ENCODE measurements around the gene MDN1. TPM values are rescaled to one million over a fixed set of nuclear protein-coding genes. Genes with fewer than 3 reads are reported as not detected.
A peak's percentile ranks its signal among the peaks of the same experiment; 100 is the strongest.
"Not testable (repeated sequence)": the region's sequence is repeated elsewhere in the genome, so short reads cannot be mapped to it uniquely, and the experiment has no call there.

Gene MDN1
- polyA plus RNA-seq (2013, experiment 1 of 2), result 45.7 TPM
- 44.1 TPM for polyA plus RNA-seq (2013, experiment 2 of 2)

- H3K27me3 ChIP-seq (ENCODE audit: insufficient read depth, low read length), result no peaks in the 10 kb centered on the region
- under 1% methylated on average over 65 of the region's 65 CpGs for WGBS
- H3K4me1 ChIP-seq (ENCODE audit: insufficient read depth, low read length), result peaks cover 22% of the 10 kb centered on the region
- peak within 1 kb of the TSS; percentile 90 for H3K27ac ChIP-seq (ENCODE audit: low read depth, low read length)
- H3K36me3 ChIP-seq (ENCODE audit: insufficient read depth, low read length), result no peaks in the 10 kb centered on the region
- H3K4me3 ChIP-seq (ENCODE audit: low read length), result peak within 1 kb of the TSS; percentile 96
- H3K9me3 ChIP-seq (ENCODE audit: insufficient read depth, low read depth, low read length), result no peaks in the 10 kb centered on the region
- H3K9ac ChIP-seq (ENCODE audit: low read depth, low read length), result peak within 1 kb of the TSS; percentile 94
These were observed at the start of gene MDN1 for GRCh38 chr6:89819336-89820130. MDN1 (minus strand) TSS chr6:89819794; CDS start chr6:89819607, 187 bp downstream.

GRCh38 chr6:89866024-89866678 lies 46.6 kb upstream of the MDN1 start:
- WGBS, result 87% methylated on average over 6 of the region's 6 CpGs
- H3K4me3 ChIP-seq (ENCODE audit: low read length), result no peak overlapping the region
- H3K27me3 ChIP-seq (ENCODE audit: insufficient read depth, low read length), result no peaks in the 10 kb centered on the region
- H3K9ac ChIP-seq (ENCODE audit: low read depth, low read length), result no peak overlapping the region
- no peak overlapping the region for H3K27ac ChIP-seq (ENCODE audit: low read depth, low read length)
- H3K9me3 ChIP-seq (ENCODE audit: insufficient read depth, low read depth, low read length), result peaks cover 23% of the 10 kb centered on the region; the same call in 1 of the 2 replicates
- peaks cover 93% of the 10 kb centered on the region for H3K36me3 ChIP-seq (ENCODE audit: insufficient read depth, low read length)
- no peaks in the 10 kb centered on the region for H3K4me1 ChIP-seq (ENCODE audit: insufficient read depth, low read length)

GRCh38 chr6:89862698-89863097 lies 43.1 kb upstream of the MDN1 start:
- H3K9me3 ChIP-seq (ENCODE audit: insufficient read depth, low read depth, low read length), result peaks cover 21% of the 10 kb centered on the region; the same call in 1 of the 2 replicates

GRCh38 chr6:89862273-89862672 lies 42.7 kb upstream of the MDN1 start:
- WGBS, result 97% methylated on average over 5 of the region's 5 CpGs
- Histone ChIP-seq H3K9ac (ENCODE audit: low read depth, low read length) (no peak overlapping the region), H3K36me3 (ENCODE audit: insufficient read depth, low read length) (peaks cover 91% of the 10 kb centered on the region)

More at GRCh38 chr6:89862698-89863097, 43.1 kb upstream of the MDN1 start:
- H3K9ac ChIP-seq (ENCODE audit: low read depth, low read length), result no peak overlapping the region
- no peak overlapping the region for H3K27ac ChIP-seq (ENCODE audit: low read depth, low read length)
- peaks cover 91% of the 10 kb centered on the region for H3K36me3 ChIP-seq (ENCODE audit: insufficient read depth, low read length)
- no peak overlapping the region for H3K4me3 ChIP-seq (ENCODE audit: low read length)
- no CpG with 5 or more reads among the region's 2 CpGs for WGBS
- H3K27me3 ChIP-seq (ENCODE audit: insufficient read depth, low read length), result no peaks in the 10 kb centered on the region
- no peaks in the 10 kb centered on the region for H3K4me1 ChIP-seq (ENCODE audit: insufficient read depth, low read length)

GRCh38 chr6:89859744-89860143 lies 40.1 kb upstream of the MDN1 start:
- no peaks in the 10 kb centered on the region for H3K27me3 ChIP-seq (ENCODE audit: insufficient read depth, low read length)
- H3K4me3 ChIP-seq (ENCODE audit: low read length), result no peak overlapping the region
- WGBS, result 95% methylated on average over 4 of the region's 4 CpGs
- no peak overlapping the region for H3K9ac ChIP-seq (ENCODE audit: low read depth, low read length)
- no peaks in the 10 kb centered on the region for H3K4me1 ChIP-seq (ENCODE audit: insufficient read depth, low read length)
- H3K36me3 ChIP-seq (ENCODE audit: insufficient read depth, low read length), result peaks cover 91% of the 10 kb centered on the region
- H3K9me3 ChIP-seq (ENCODE audit: insufficient read depth, low read depth, low read length), result no peaks in the 10 kb centered on the region
- H3K27ac ChIP-seq (ENCODE audit: low read depth, low read length), result no peak overlapping the region

More at GRCh38 chr6:89862273-89862672, 42.7 kb upstream of the MDN1 start:
- no peak overlapping the region for H3K27ac ChIP-seq (ENCODE audit: low read depth, low read length)
- H3K4me1 ChIP-seq (ENCODE audit: insufficient read depth, low read length), result no peaks in the 10 kb centered on the region
- no peaks in the 10 kb centered on the region for H3K27me3 ChIP-seq (ENCODE audit: insufficient read depth, low read length)
- no peak overlapping the region for H3K4me3 ChIP-seq (ENCODE audit: low read length)
- peaks cover 17% of the 10 kb centered on the region; the same call in 1 of the 2 replicates for H3K9me3 ChIP-seq (ENCODE audit: insufficient read depth, low read depth, low read length)

- Histone ChIP-seq H3K4me1 (ENCODE audit: insufficient read depth, low read length) (no peaks in the 10 kb centered on the region), H3K9me3 (ENCODE audit: insufficient read depth, low read depth, low read length) (no peaks in the 10 kb centered on the region), H3K4me3 (ENCODE audit: low read length) (no peak overlapping the region), H3K27me3 (ENCODE audit: insufficient read depth, low read length) (no peaks in the 10 kb centered on the region), H3K36me3 (ENCODE audit: insufficient read depth, low read length) (peaks cover 90% of the 10 kb centered on the region), H3K9ac (ENCODE audit: low read depth, low read length) (no peak overlapping the region), H3K27ac (ENCODE audit: low read depth, low read length) (no peak overlapping the region)
- WGBS, result 86% methylated on average over 1 of the region's 1 CpG
These were observed 38.4 kb upstream of the MDN1 start for GRCh38 chr6:89858041-89858440.

- Histone ChIP-seq H3K9ac (ENCODE audit: low read depth, low read length) (no peak overlapping the region), H3K4me3 (ENCODE audit: low read length) (no peak overlapping the region), H3K27ac (ENCODE audit: low read depth, low read length) (no peak overlapping the region), H3K9me3 (ENCODE audit: insufficient read depth, low read depth, low read length) (no peaks in the 10 kb centered on the region), H3K4me1 (ENCODE audit: insufficient read depth, low read length) (no peaks in the 10 kb centered on the region), H3K27me3 (ENCODE audit: insufficient read depth, low read length) (no peaks in the 10 kb centered on the region), H3K36me3 (ENCODE audit: insufficient read depth, low read length) (peaks cover 88% of the 10 kb centered on the region)
- 100% methylated on average over 1 of the region's 1 CpG for WGBS
These were observed 33.5 kb upstream of the MDN1 start for GRCh38 chr6:89853068-89853467.

GRCh38 chr6:89847513-89847912 lies 27.9 kb upstream of the MDN1 start:
- H3K36me3 ChIP-seq (ENCODE audit: insufficient read depth, low read length), result peaks cover 60% of the 10 kb centered on the region
- not testable (repeated sequence) for H3K27me3 ChIP-seq (ENCODE audit: insufficient read depth, low read length); H3K9me3 ChIP-seq (ENCODE audit: insufficient read depth, low read depth, low read length); H3K27ac ChIP-seq (ENCODE audit: low read depth, low read length); H3K9ac ChIP-seq (ENCODE audit: low read depth, low read length); H3K4me1 ChIP-seq (ENCODE audit: insufficient read depth, low read length); H3K4me3 ChIP-seq (ENCODE audit: low read length)
- 98% methylated on average over 5 of the region's 5 CpGs for WGBS

GRCh38 chr6:89843070-89843469 lies 23.5 kb upstream of the MDN1 start:
- Histone ChIP-seq H3K36me3 (ENCODE audit: insufficient read depth, low read length) (peaks cover 43% of the 10 kb centered on the region), H3K27me3 (ENCODE audit: insufficient read depth, low read length) (no peaks in the 10 kb centered on the region), H3K9ac (ENCODE audit: low read depth, low read length) (no peak overlapping the region), H3K4me3 (ENCODE audit: low read length) (no peak overlapping the region), H3K27ac (ENCODE audit: low read depth, low read length) (no peak overlapping the region), H3K9me3 (ENCODE audit: insufficient read depth, low read depth, low read length) (no peaks in the 10 kb centered on the region), H3K4me1 (ENCODE audit: insufficient read depth, low read length) (no peaks in the 10 kb centered on the region)
- WGBS, result 100% methylated on average over 3 of the region's 3 CpGs

- Histone ChIP-seq H3K4me3 (ENCODE audit: low read length) (no peak overlapping the region), H3K27ac (ENCODE audit: low read depth, low read length) (no peak overlapping the region), H3K4me1 (ENCODE audit: insufficient read depth, low read length) (no peaks in the 10 kb centered on the region), H3K36me3 (ENCODE audit: insufficient read depth, low read length) (peaks cover 41% of the 10 kb centered on the region), H3K27me3 (ENCODE audit: insufficient read depth, low read length) (no peaks in the 10 kb centered on the region), H3K9me3 (ENCODE audit: insufficient read depth, low read depth, low read length) (no peaks in the 10 kb centered on the region), H3K9ac (ENCODE audit: low read depth, low read length) (no peak overlapping the region)
- 83% methylated on average over 2 of the region's 2 CpGs for WGBS
These were observed 22.6 kb upstream of the MDN1 start for GRCh38 chr6:89842228-89842627.

- Histone ChIP-seq H3K36me3 (ENCODE audit: insufficient read depth, low read length) (peaks cover 44% of the 10 kb centered on the region), H3K4me3 (ENCODE audit: low read length) (no peak overlapping the region), H3K4me1 (ENCODE audit: insufficient read depth, low read length) (no peaks in the 10 kb centered on the region), H3K9me3 (ENCODE audit: insufficient read depth, low read depth, low read length) (no peaks in the 10 kb centered on the region), H3K27ac (ENCODE audit: low read depth, low read length) (no peak overlapping the region), H3K27me3 (ENCODE audit: insufficient read depth, low read length) (no peaks in the 10 kb centered on the region), H3K9ac (ENCODE audit: low read depth, low read length) (no peak overlapping the region)
- 92% methylated on average over 3 of the region's 3 CpGs for WGBS
These were observed 20.9 kb upstream of the MDN1 start for GRCh38 chr6:89840538-89840937.
